Measurements from ENCODE around the gene KDELR3.
A peak's percentile ranks its signal among the peaks of the same experiment; 100 is the strongest.

KDELR3 gene

GRCh38 chr22:38461414-38462081 lies 6.3 kb upstream of the KDELR3 start (continued):
- peak; percentile 63; the same call in 1 of the 2 replicates for TF ChIP-seq ZNF76 (tag by site-specific recombination; IDR thresholded peaks at IDR 0.05; ENCODE audit: borderline replicate concordance, low read depth)
- TF ChIP-seq ZNF394 (tag by site-specific recombination; IDR thresholded peaks at IDR 0.05; ENCODE audit: borderline replicate concordance): peak; percentile 60; the same call in 1 of the 2 replicates
- no peak for TF ChIP-seq ZNF112 (tag by site-specific recombination; IDR thresholded peaks at IDR 0.05)
- peak; percentile 78 for TF ChIP-seq ZNF501 (tag by site-specific recombination; IDR thresholded peaks at IDR 0.05)
- peak; percentile 76 for TF ChIP-seq ZIC2 (tag by site-specific recombination; IDR thresholded peaks at IDR 0.05)
- TF ChIP-seq, protein P1, sequence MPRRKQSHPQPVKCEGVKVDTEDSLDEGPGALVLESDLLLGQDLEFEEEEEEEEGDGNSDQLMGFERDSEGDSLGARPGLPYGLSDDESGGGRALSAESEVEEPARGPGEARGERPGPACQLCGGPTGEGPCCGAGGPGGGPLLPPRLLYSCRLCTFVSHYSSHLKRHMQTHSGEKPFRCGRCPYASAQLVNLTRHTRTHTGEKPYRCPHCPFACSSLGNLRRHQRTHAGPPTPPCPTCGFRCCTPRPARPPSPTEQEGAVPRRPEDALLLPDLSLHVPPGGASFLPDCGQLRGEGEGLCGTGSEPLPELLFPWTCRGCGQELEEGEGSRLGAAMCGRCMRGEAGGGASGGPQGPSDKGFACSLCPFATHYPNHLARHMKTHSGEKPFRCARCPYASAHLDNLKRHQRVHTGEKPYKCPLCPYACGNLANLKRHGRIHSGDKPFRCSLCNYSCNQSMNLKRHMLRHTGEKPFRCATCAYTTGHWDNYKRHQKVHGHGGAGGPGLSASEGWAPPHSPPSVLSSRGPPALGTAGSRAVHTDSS (tag by site-specific recombination; IDR thresholded peaks at IDR 0.05): peak; percentile 27; the same call in 1 of the 2 replicates
- TF ChIP-seq BCL11A (tag by site-specific recombination; IDR thresholded peaks at IDR 0.05; ENCODE audit: low read depth): peak; percentile 84
- peak; percentile 93 for TF ChIP-seq GLIS2 (tag by site-specific recombination; IDR thresholded peaks at IDR 0.05)
- no peak for TF ChIP-seq ZNF510 (tag by site-specific recombination; IDR thresholded peaks at IDR 0.05; ENCODE audit: insufficient replicate concordance)
- no peak for TF ChIP-seq ZNF433 (tag by site-specific recombination; IDR thresholded peaks at IDR 0.05; ENCODE audit: low read depth)
- peak; percentile 85 for TF ChIP-seq ZFP37 (tag by site-specific recombination; IDR thresholded peaks at IDR 0.05)
- TF ChIP-seq, protein P2, sequence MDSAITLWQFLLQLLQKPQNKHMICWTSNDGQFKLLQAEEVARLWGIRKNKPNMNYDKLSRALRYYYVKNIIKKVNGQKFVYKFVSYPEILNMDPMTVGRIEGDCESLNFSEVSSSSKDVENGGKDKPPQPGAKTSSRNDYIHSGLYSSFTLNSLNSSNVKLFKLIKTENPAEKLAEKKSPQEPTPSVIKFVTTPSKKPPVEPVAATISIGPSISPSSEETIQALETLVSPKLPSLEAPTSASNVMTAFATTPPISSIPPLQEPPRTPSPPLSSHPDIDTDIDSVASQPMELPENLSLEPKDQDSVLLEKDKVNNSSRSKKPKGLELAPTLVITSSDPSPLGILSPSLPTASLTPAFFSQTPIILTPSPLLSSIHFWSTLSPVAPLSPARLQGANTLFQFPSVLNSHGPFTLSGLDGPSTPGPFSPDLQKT (IDR thresholded peaks at IDR 0.05; ENCODE audit: borderline replicate concordance, low read depth, low read length): no peak
- TF ChIP-seq ZFHX2 (tag by site-specific recombination; conservative IDR thresholded peaks at IDR 0.05): 0 out of 2 replicates have a peak, but pooled peaks have one; percentile 7
- TF ChIP-seq ZNF10 (tag by site-specific recombination; IDR thresholded peaks at IDR 0.05): peak; percentile 82; the same call in 1 of the 2 replicates
- TF ChIP-seq ZNF140 (tag by site-specific recombination; IDR thresholded peaks at IDR 0.05): no peak
- no peak for TF ChIP-seq ZNF350 (tag by site-specific recombination; IDR thresholded peaks at IDR 0.05)
- TF ChIP-seq, protein P3, sequence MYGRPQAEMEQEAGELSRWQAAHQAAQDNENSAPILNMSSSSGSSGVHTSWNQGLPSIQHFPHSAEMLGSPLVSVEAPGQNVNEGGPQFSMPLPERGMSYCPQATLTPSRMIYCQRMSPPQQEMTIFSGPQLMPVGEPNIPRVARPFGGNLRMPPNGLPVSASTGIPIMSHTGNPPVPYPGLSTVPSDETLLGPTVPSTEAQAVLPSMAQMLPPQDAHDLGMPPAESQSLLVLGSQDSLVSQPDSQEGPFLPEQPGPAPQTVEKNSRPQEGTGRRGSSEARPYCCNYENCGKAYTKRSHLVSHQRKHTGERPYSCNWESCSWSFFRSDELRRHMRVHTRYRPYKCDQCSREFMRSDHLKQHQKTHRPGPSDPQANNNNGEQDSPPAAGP (tag by site-specific recombination; IDR thresholded peaks at IDR 0.05): peak; percentile 83
- no peak for TF ChIP-seq ZNF645 (tag by site-specific recombination; IDR thresholded peaks at IDR 0.05)
- peak; percentile 59 for TF ChIP-seq YY1 (tag by site-specific recombination; IDR thresholded peaks at IDR 0.05)

- Histone ChIP-seq H3K27ac (ENCODE audit: extremely low read depth, low read depth, low read length) (no peak overlapping the region), H3K36me3 (ENCODE audit: control insufficient read depth in 2 of 2, insufficient read depth in 1 of 2, low read length in 2 of 2) (no peaks in the 10 kb centered on the region), H3K4me1 (ENCODE audit: control insufficient read depth, insufficient read depth, low read length) (peaks cover 4% of the 10 kb centered on the region), H3K9me3 (ENCODE audit: control insufficient read depth, insufficient read depth, low read depth, low read length) (no peaks in the 10 kb centered on the region), H3K4me3 (ENCODE audit: low read depth, low read length) (no peak overlapping the region)
- POLR2A ChIA-PET: interaction anchor here (0.7 to 1.0 kb wide), 2 partner anchors 15 to 65 kb away, joined by 3 to 4 read pairs; no protein-coding TSS in a partner anchor
- CTCF ChIA-PET: interaction anchor here (0.7 to 2.5 kb wide), 3 partner anchors 11 to 300 kb away, joined by 3 to 9 read pairs (median 4); no protein-coding TSS in a partner anchor
- no peak for TF ChIP-seq ZNF555 (tag by site-specific recombination; conservative IDR thresholded peaks at IDR 0.05)
- TF ChIP-seq ZNF274 (IDR thresholded peaks at IDR 0.05; ENCODE audit: low read length): no peak
- no peak for TF ChIP-seq ZNF274 (tag by site-specific recombination; IDR thresholded peaks at IDR 0.05; ENCODE audit: borderline replicate concordance)
- no peak for TF ChIP-seq ZNF707 (tag by site-specific recombination; IDR thresholded peaks at IDR 0.05)
- TF ChIP-seq YY1 (tag by site-specific recombination; IDR thresholded peaks at IDR 0.05): 0 out of 2 replicates have a peak, but pooled peaks have one; percentile 42
- TF ChIP-seq ZNF2 (tag by site-specific recombination; IDR thresholded peaks at IDR 0.05): 0 out of 2 replicates have a peak, but pooled peaks have one; percentile 28
- TF ChIP-seq WT1 (tag by site-specific recombination; IDR thresholded peaks at IDR 0.05): no peak
- TF ChIP-seq, protein P4, sequence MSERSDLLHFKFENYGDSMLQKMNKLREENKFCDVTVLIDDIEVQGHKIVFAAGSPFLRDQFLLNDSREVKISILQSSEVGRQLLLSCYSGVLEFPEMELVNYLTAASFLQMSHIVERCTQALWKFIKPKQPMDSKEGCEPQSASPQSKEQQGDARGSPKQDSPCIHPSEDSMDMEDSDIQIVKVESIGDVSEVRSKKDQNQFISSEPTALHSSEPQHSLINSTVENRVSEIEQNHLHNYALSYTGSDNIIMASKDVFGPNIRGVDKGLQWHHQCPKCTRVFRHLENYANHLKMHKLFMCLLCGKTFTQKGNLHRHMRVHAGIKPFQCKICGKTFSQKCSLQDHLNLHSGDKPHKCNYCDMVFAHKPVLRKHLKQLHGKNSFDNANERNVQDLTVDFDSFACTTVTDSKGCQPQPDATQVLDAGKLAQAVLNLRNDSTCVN (tag by site-specific recombination; optimal IDR thresholded peaks at IDR 0.05): peak; percentile 39
- TF ChIP-seq, protein P5, sequence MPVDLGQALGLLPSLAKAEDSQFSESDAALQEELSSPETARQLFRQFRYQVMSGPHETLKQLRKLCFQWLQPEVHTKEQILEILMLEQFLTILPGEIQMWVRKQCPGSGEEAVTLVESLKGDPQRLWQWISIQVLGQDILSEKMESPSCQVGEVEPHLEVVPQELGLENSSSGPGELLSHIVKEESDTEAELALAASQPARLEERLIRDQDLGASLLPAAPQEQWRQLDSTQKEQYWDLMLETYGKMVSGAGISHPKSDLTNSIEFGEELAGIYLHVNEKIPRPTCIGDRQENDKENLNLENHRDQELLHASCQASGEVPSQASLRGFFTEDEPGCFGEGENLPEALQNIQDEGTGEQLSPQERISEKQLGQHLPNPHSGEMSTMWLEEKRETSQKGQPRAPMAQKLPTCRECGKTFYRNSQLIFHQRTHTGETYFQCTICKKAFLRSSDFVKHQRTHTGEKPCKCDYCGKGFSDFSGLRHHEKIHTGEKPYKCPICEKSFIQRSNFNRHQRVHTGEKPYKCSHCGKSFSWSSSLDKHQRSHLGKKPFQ (tag by site-specific recombination; IDR thresholded peaks at IDR 0.05): no peak
Measured at GRCh38 chr22:38462960-38463784, 4.7 kb upstream of the KDELR3 start.

Data from HEK293 (cell line).